Urinary bladder (tissue), 2 donors: ENCODE data around the gene PTGDR. TPM values are rescaled to one million over a fixed set of nuclear protein-coding genes. Genes with fewer than 3 reads are reported as not detected.

Experiments
- polyA plus RNA-seq: library from polyadenylated mRNA; stranded (reverse); fragments of 200-250 nt; gene quantifications from one replicate; pipeline ENCODE4 v1.2.3, GENCODE V29; 2013
- total RNA-seq: library from RNA; depleted of rRNA; stranded (reverse); fragments of >200 nt; gene quantifications from one replicate; pipeline ENCODE4 v1.2.3, GENCODE V29; 2014
- donor health status: healthy.

PTGDR gene
- total and polyA plus RNA-seq, 2 donors, result 0.44 to 0.58 TPM

Other genes with a start within 250 kb of the PTGDR start
- 102 TPM for gene NID2, start 198.6 kb upstream of the PTGDR start, total RNA-seq
- gene NID2, start 198.6 kb upstream of the PTGDR start, polyA plus RNA-seq, result 12.5 TPM
- gene PTGER2, start 46.6 kb downstream of the PTGDR start, total RNA-seq, result 4.8 TPM
- 6.1 TPM for gene PTGER2, start 46.6 kb downstream of the PTGDR start, polyA plus RNA-seq